GM19239 (cell line): ENCODE measurements around the gene TNFRSF4.
A peak's percentile ranks its signal among the peaks of the same experiment; 100 is the strongest.

Experiments
- DNase-seq: peaks from one replicate; pipeline ENCODE4 v3.0.0; 2011; ENCODE audit warnings: low spot score; ENCODE audit not compliant: insufficient read length
- FAIRE-seq: peaks from 2 replicates; lab custom pipeline; 2011; peaks lifted over from hg19 to GRCh38; lab: Jason Lieb, UNC

Gene TNFRSF4

GRCh38 chr1:1234180-1234808 is 20.3 kb upstream of the TNFRSF4 start:
- DNase-seq (no peak), FAIRE-seq (no peak)

- FAIRE-seq: no peak
These were observed 19.6 kb upstream of the TNFRSF4 start for GRCh38 chr1:1233567-1233892.

GRCh38 chr1:1232796-1233566 is 19.0 kb upstream of the TNFRSF4 start:
- DNase-seq (no peak), FAIRE-seq (no peak)

More at GRCh38 chr1:1233567-1233892, 19.6 kb upstream of the TNFRSF4 start:
- no peak for DNase-seq

GRCh38 chr1:1232208-1232795 is 18.3 kb upstream of the TNFRSF4 start, which contains the start of gene B3GALT6:
TSS of gene B3GALT6 (plus strand) at chr1:1232237. CDS start at chr1:1232279, 42 bp downstream.
- no peak for DNase-seq
- no peak for FAIRE-seq

GRCh38 chr1:1231400-1232207 is 17.7 kb upstream of the TNFRSF4 start, which contains the start of gene SDF4:
TSS of gene SDF4 (minus strand) at chr1:1232001. CDS start at chr1:1228772, 3,229 bp downstream.
- DNase-seq: peak; percentile 100
- FAIRE-seq: peak; percentile 89

GRCh38 chr1:1230656-1231399 is 16.9 kb upstream of the TNFRSF4 start:
- DNase-seq: no peak
- peak; percentile 94 for FAIRE-seq

GRCh38 chr1:1229770-1230169 is 15.8 kb upstream of the TNFRSF4 start:
- FAIRE-seq (no peak), DNase-seq (no peak)

GRCh38 chr1:1228596-1229321 is 14.8 kb upstream of the TNFRSF4 start:
- FAIRE-seq (no peak), DNase-seq (no peak)

- DNase-seq: no peak
- no peak for FAIRE-seq
These were observed 14.2 kb upstream of the TNFRSF4 start for GRCh38 chr1:1228187-1228586.

- FAIRE-seq (no peak), DNase-seq (no peak)
These were observed 13.4 kb upstream of the TNFRSF4 start for GRCh38 chr1:1227386-1227785.

GRCh38 chr1:1226566-1227362 is 12.8 kb upstream of the TNFRSF4 start:
- FAIRE-seq (no peak), DNase-seq (no peak)

GRCh38 chr1:1225913-1226312 is 12.0 kb upstream of the TNFRSF4 start:
- DNase-seq (no peak), FAIRE-seq (no peak)

- FAIRE-seq (no peak), DNase-seq (no peak)
These were observed 11.4 kb upstream of the TNFRSF4 start for GRCh38 chr1:1225238-1225845.

GRCh38 chr1:1223891-1224290 is 9.9 kb upstream of the TNFRSF4 start:
- FAIRE-seq (no peak), DNase-seq (no peak)

- FAIRE-seq: no peak
- no peak for DNase-seq
These were observed 9.4 kb upstream of the TNFRSF4 start for GRCh38 chr1:1223321-1223720.

GRCh38 chr1:1222575-1223225 is 8.7 kb upstream of the TNFRSF4 start:
- FAIRE-seq: no peak
- DNase-seq: no peak

GRCh38 chr1:1221887-1222574 is 8.1 kb upstream of the TNFRSF4 start:
- no peak for FAIRE-seq
- no peak for DNase-seq
